GM12891 (cell line): ENCODE results near the gene SUMO4.

Experiments used
- DNase-seq: peaks from one replicate; pipeline ENCODE4 v3.0.0; 2011; ENCODE audit warnings: low spot score; ENCODE audit not compliant: insufficient read length
- FAIRE-seq: peaks from 2 replicates; lab custom pipeline; 2011; peaks lifted over from hg19 to GRCh38; lab: Jason Lieb, UNC
- PAX5 ChIP-seq: IDR thresholded peaks from 2 replicates; pipeline ENCODE4 v1.6.1; 2011; ENCODE audit warnings: low read length, moderate library complexity, mild to moderate bottlenecking; ENCODE audit not compliant: insufficient read depth, severe bottlenecking
- POLR2A ChIP-seq: IDR thresholded peaks from 2 replicates; pipeline ENCODE4 v1.6.1; 2011; ENCODE audit warnings: low read depth, low read length, control low read depth
- POLR2AphosphoS5 ChIP-seq: IDR thresholded peaks from 2 replicates; pipeline ENCODE4 v1.6.1; 2011; ENCODE audit warnings: low read depth, low read length, control low read depth
- POU2F2 ChIP-seq: IDR thresholded peaks from 2 replicates; pipeline ENCODE4 v1.6.1; 2011; ENCODE audit warnings: low read depth, mild to moderate bottlenecking, control low read depth, low read length, moderate library complexity
- SPI1 ChIP-seq: IDR thresholded peaks from 2 replicates; pipeline ENCODE4 v1.6.1; 2011; ENCODE audit warnings: low read depth, low read length, control low read depth
- TAF1 ChIP-seq: IDR thresholded peaks from 2 replicates; pipeline ENCODE4 v1.6.1; 2011; ENCODE audit warnings: low read depth, low read length, control low read depth

SUMO4 gene

GRCh38 chr6:149445573-149445972 is 45.5 kb downstream of the SUMO4 start:
- DNase-seq (no peak), FAIRE-seq (no peak)
- no peak for TF ChIP-seq SPI1
- no peak for TF ChIP-seq TAF1
- no peak for TF ChIP-seq POU2F2
- TF ChIP-seq POLR2AphosphoS5 = no peak
- no peak for TF ChIP-seq POLR2A
- TF ChIP-seq PAX5 = no peak

GRCh38 chr6:149446791-149447376 is 46.8 kb downstream of the SUMO4 start:
- TF ChIP-seq POLR2A (no peak), POLR2AphosphoS5 (no peak), SPI1 (no peak), POU2F2 (no peak), TAF1 (no peak), PAX5 (no peak)
- DNase-seq = no peak

GRCh38 chr6:149448821-149449453 is 48.9 kb downstream of the SUMO4 start:
- no peak for DNase-seq
- no peak for FAIRE-seq
- TF ChIP-seq PAX5 = no peak
- no peak for TF ChIP-seq SPI1
- TF ChIP-seq TAF1 = no peak
- TF ChIP-seq POU2F2 = no peak
- TF ChIP-seq POLR2AphosphoS5 = no peak
- TF ChIP-seq POLR2A = no peak

More at GRCh38 chr6:149446791-149447376, 46.8 kb downstream of the SUMO4 start:
- no peak for FAIRE-seq

- no peak for FAIRE-seq
- no peak for DNase-seq
- no peak for TF ChIP-seq POLR2A
- TF ChIP-seq POLR2AphosphoS5 = no peak
- TF ChIP-seq POU2F2 = no peak
Observed at GRCh38 chr6:149449831-149450678, 50.0 kb downstream of the SUMO4 start.
